ENCODE measurements around the gene SLC39A11.

DNA sequence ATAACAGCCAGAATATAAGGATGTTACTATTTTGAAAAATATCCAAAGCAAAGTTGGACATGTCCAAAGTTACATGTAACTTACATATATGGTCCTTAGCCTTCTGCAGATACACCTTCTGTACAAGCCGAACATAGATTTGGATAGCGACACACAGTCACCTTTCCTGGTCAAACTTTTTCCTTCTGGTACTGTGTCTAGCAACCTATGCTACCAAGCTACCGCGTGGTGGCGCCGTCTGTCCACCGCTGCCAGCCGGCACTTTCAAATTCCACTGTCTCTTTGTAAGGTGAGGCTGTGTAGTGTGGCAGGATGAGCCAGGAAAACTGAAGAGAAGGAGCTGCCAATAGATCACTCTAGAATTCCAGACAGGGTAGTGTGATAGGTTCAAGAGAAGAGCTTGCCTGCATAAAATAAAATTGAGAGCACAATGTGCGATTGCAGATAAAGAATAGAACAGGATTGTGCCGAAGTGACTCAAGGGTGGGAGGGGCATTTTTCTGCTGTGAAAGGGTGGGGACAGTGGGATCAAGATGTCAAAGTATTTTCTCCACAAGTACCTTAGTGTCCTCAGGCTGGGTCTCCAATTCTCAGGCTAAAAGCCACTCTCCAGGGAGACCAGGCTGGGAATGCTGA, 366.9 kb downstream of the SLC39A11 start:
- TF ChIP-seq, protein P1, sequence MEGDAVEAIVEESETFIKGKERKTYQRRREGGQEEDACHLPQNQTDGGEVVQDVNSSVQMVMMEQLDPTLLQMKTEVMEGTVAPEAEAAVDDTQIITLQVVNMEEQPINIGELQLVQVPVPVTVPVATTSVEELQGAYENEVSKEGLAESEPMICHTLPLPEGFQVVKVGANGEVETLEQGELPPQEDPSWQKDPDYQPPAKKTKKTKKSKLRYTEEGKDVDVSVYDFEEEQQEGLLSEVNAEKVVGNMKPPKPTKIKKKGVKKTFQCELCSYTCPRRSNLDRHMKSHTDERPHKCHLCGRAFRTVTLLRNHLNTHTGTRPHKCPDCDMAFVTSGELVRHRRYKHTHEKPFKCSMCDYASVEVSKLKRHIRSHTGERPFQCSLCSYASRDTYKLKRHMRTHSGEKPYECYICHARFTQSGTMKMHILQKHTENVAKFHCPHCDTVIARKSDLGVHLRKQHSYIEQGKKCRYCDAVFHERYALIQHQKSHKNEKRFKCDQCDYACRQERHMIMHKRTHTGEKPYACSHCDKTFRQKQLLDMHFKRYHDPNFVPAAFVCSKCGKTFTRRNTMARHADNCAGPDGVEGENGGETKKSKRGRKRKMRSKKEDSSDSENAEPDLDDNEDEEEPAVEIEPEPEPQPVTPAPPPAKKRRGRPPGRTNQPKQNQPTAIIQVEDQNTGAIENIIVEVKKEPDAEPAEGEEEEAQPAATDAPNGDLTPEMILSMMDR (IDR thresholded peaks at IDR 0.05): peak; percentile 45 to 80 (median 70)
- no peak for TF ChIP-seq POLR2A (IDR thresholded peaks at IDR 0.05)

All from upper lobe of left lung (tissue), 4 donors.